ENCODE data around the gene DZIP1L. TPM values are rescaled to one million over a fixed set of nuclear protein-coding genes. Genes with fewer than 3 reads are reported as not detected.

DZIP1L gene
- total RNA-seq, 1 experiment from 2014 or later, result 2.3 TPM

- ChIA-PET CTCF (no interaction called here), POLR2A (ENCODE audit: unreplicated experiment) (no interaction called here)
- no peak for TF ChIP-seq EZH2 (IDR thresholded peaks at IDR 0.05; ENCODE audit: low read depth)
- no peak for TF ChIP-seq CTCF (conservative IDR thresholded peaks at IDR 0.05)
- Histone ChIP-seq H4K20me1 (ENCODE audit: insufficient read depth) (no peaks in the 10 kb centered on the region), H3K4me1 (replicated peaks; ENCODE audit: insufficient read depth) (0 out of 2 replicates have a peak, but pooled peaks cover 3% of the 10 kb centered on the region), H3K4me2 (no peak overlapping the region), H3K9me2 (ENCODE audit: insufficient read depth) (no peaks in the 10 kb centered on the region), H3K27me3 (ENCODE audit: insufficient read depth, low read depth) (no peaks in the 10 kb centered on the region), H3K36me3 (ENCODE audit: low read depth) (no peaks in the 10 kb centered on the region), H3K79me2 (ENCODE audit: low read depth) (no peaks in the 10 kb centered on the region), H3K9me3 (ENCODE audit: insufficient read depth, low read depth) (no peaks in the 10 kb centered on the region), H3F3A (ENCODE audit: insufficient read depth, low read depth) (no peaks in the 10 kb centered on the region), H2AFZ (no peak overlapping the region), H3K27ac (no peak overlapping the region), H3K4me3 (no peak overlapping the region)
- no peak for DNase-seq
- intact Hi-C loops (cut with micrococcal nuclease; ENCODE audit: unreplicated experiment), result no loop called here
- BruUV-seq (replicated peaks), result no TSS peak
Measured at GRCh38 chr3:138047596-138048158, 67.7 kb downstream of the DZIP1L start.

- H3K79me2 ChIP-seq (ENCODE audit: low read depth), result no peaks in the 10 kb centered on the region
- 0 out of 2 replicates have a peak, but pooled peaks cover 3% of the 10 kb centered on the region for H3K4me1 ChIP-seq (replicated peaks; ENCODE audit: insufficient read depth)
- H3K27ac ChIP-seq, result no peak overlapping the region
- H2AFZ ChIP-seq, result no peak overlapping the region
- no peak for TF ChIP-seq CTCF (conservative IDR thresholded peaks at IDR 0.05)
- H3K36me3 ChIP-seq (ENCODE audit: low read depth), result no peaks in the 10 kb centered on the region
- ChIA-PET POLR2A (ENCODE audit: unreplicated experiment) (no interaction called here), CTCF (interaction anchor here (0.7 kb wide), 1 partner anchor 136 kb away, joined by 4 read pairs; no protein-coding TSS in a partner anchor)
- no peak for DNase-seq
- no peaks in the 10 kb centered on the region for H3K27me3 ChIP-seq (ENCODE audit: insufficient read depth, low read depth)
- H3K4me3 ChIP-seq, result no peak overlapping the region
- no peak overlapping the region for H3K4me2 ChIP-seq
- H3F3A ChIP-seq (ENCODE audit: insufficient read depth, low read depth), result no peaks in the 10 kb centered on the region
- no peaks in the 10 kb centered on the region for H3K9me2 ChIP-seq (ENCODE audit: insufficient read depth)
- no TSS peak for BruUV-seq (replicated peaks)
- no peaks in the 10 kb centered on the region for H4K20me1 ChIP-seq (ENCODE audit: insufficient read depth)
- H3K9me3 ChIP-seq (ENCODE audit: insufficient read depth, low read depth), result no peaks in the 10 kb centered on the region
- intact Hi-C loops (cut with micrococcal nuclease; ENCODE audit: unreplicated experiment), result no loop called here
Measured at GRCh38 chr3:138046955-138047354, 68.5 kb downstream of the DZIP1L start.

- Histone ChIP-seq H3K4me2 (no peak overlapping the region), H3F3A (ENCODE audit: insufficient read depth, low read depth) (no peaks in the 10 kb centered on the region), H3K36me3 (ENCODE audit: low read depth) (no peaks in the 10 kb centered on the region), H2AFZ (no peak overlapping the region), H3K4me3 (no peak overlapping the region), H3K27me3 (ENCODE audit: insufficient read depth, low read depth) (no peaks in the 10 kb centered on the region), H3K9me3 (ENCODE audit: insufficient read depth, low read depth) (no peaks in the 10 kb centered on the region), H3K9me2 (ENCODE audit: insufficient read depth) (no peaks in the 10 kb centered on the region), H3K27ac (no peak overlapping the region), H3K4me1 (replicated peaks; ENCODE audit: insufficient read depth) (0 out of 2 replicates have a peak, but pooled peaks cover 3% of the 10 kb centered on the region), H3K79me2 (ENCODE audit: low read depth) (no peaks in the 10 kb centered on the region), H4K20me1 (ENCODE audit: insufficient read depth) (no peaks in the 10 kb centered on the region)
- TF ChIP-seq CTCF (conservative IDR thresholded peaks at IDR 0.05) (no peak), EZH2 (IDR thresholded peaks at IDR 0.05; ENCODE audit: low read depth) (no peak)
- CTCF ChIA-PET, result no interaction called here
- intact Hi-C loops (cut with micrococcal nuclease; ENCODE audit: unreplicated experiment), result no loop called here
- no TSS peak for BruUV-seq (replicated peaks)
- POLR2A ChIA-PET (ENCODE audit: unreplicated experiment), result no interaction called here
- DNase-seq, result no peak
Measured at GRCh38 chr3:138046085-138046484, 69.3 kb downstream of the DZIP1L start.

All from PC-9 (cell line).